Measurements from ENCODE around the gene EXOSC5. TPM values are rescaled to one million over a fixed set of nuclear protein-coding genes. Genes with fewer than 3 reads are reported as not detected.
A peak's percentile ranks its signal among the peaks of the same experiment; 100 is the strongest.
"Not testable (repeated sequence)": the region's sequence is repeated elsewhere in the genome, so short reads cannot be mapped to it uniquely, and the experiment has no call there.

EXOSC5 gene
- polyA plus RNA-seq, 3 donors, result 18.0 to 21.0 (median 20.0) TPM

DNA sequence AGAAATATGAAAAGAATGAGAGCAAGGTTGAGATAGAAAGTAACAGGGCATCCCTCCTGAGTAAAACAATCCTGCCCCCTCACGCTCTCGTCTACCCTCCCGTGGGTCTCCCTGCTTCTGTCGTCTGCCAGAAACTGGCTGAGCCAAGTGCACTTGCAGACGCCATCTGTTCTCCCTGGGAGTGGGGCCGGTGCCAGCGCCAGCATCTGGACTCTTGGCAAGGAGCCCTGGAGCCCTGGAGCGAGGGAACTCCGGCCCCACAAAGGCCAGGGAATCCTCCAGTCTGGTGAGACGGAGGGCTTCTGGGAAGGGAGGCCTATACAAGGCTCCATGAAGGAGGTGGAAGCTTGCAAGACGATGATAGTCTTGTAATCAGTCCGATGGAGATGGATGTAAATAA lies 23.2 kb downstream of the EXOSC5 start:
- DNase-seq, result no peak

DNA sequence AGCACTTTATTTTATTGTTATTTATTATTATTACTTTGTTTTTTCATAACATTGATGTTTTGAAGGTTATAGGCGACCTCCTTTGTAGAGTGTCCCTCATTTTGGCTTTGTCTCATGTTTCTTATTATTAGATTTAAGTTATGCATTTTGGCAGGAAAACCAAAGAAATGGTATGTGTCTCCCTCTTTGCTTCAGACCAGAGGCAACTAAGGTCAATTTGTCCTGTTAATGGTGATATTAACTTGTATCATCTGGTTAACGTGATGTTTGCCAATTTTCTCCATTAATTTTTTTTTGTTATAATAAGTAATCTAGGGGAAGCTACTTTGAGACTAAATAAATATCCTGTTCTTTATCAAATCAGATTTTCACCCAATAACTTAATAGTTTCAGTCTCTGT lies 24.7 kb downstream of the EXOSC5 start:
- no peak for DNase-seq

DNA sequence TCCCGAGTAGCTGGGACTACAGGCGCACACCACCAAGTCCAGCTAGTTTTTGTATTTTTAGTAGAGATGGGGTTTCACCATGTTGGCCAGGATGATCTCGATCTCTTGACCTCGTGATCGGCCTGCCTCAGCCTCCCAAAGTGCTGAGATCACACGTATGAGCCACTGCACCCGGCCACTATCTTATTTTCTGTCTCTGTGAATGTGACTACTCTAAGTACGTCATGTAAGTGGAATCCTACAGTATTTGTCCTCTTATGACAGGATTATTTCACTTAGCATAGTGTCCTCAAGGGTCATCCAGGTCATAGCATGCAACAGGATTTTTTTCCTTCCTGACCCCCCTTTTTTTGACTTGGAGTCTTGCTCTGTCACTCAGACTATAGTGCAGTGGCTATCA lies 25.6 kb downstream of the EXOSC5 start:
- DNase-seq, result no peak

DNA sequence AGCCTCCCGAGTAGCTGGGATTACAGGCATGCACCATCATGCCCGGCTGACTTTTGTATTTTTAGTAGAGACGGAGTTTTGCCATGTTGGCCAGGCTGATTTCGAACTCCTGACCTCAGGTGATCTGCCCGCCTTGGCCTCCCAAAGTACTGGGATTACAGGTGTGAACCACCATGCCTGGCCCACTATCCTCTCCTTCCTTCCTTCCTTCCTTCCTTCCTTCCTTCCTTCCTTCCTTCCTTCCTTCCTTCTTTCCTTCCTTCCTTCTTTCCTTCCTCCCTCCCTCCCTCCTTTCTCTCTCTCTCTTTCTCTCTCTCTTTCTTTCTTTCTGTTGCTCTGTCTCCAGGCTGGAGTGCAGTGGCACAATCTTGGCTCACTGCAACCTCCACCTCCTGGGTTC lies 26.0 kb downstream of the EXOSC5 start:
- DNase-seq, result not testable (repeated sequence)

DNA sequence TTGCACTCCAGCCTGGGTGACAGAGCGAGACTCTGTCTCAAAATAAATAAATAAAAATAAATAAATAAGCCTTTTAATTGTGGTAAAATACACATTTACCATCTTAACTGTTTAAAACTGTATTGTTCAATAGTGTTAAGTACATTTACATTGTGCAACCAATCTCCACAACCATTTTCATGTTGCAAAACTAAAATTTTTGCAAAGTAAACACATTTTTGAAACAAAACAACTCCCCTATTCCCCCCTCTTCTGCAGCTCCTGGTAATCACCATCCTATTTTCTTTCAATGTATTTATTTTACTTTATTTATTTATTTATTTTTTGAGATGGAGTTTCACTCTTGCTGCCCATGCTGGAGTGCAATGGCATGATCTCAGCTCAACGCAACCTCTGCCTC lies 27.4 kb downstream of the EXOSC5 start:
- DNase-seq, result no peak

DNA sequence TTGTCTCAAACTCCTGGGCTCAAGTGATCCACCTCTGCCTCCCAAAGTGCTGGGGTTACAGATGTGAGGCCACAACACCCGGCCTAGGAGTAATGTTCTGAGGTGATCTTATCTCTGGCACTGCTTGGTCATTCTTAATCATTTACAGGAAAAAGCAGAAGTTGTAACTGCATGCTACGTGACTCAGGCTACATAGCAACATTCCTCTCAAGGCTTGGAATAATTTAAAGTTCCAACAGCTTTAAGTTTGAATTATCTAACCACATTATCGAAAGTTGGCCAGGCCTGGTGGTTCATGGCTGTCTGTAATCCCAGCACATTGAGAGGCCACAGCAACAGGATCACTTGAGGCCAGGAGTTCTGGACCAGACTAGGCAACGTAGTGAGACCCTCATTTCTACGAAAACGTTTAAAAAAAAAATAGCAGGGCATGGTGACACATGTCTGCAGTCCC lies 29.3 kb downstream of the EXOSC5 start:
- no peak for DNase-seq

DNA sequence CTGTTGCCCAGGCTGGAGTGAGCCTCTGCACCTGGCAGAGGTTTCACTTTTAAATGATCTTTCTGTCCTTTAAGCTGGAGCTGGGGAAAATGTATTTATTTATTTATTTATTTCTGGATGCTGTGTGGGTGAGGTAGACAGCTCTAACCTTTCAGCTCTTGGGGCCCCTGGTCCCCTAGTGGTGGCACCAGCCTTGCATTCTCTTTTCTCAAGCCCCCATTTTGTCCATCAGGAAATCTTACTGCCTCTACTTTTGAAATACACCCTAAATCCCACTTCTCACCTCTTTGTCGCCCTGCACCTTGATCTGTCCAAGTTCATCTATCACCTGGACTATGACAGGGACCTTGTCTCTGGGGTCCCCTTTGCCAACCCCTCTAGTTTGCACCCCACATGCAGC lies 31.1 kb downstream of the EXOSC5 start:
- no peak for DNase-seq

DNA sequence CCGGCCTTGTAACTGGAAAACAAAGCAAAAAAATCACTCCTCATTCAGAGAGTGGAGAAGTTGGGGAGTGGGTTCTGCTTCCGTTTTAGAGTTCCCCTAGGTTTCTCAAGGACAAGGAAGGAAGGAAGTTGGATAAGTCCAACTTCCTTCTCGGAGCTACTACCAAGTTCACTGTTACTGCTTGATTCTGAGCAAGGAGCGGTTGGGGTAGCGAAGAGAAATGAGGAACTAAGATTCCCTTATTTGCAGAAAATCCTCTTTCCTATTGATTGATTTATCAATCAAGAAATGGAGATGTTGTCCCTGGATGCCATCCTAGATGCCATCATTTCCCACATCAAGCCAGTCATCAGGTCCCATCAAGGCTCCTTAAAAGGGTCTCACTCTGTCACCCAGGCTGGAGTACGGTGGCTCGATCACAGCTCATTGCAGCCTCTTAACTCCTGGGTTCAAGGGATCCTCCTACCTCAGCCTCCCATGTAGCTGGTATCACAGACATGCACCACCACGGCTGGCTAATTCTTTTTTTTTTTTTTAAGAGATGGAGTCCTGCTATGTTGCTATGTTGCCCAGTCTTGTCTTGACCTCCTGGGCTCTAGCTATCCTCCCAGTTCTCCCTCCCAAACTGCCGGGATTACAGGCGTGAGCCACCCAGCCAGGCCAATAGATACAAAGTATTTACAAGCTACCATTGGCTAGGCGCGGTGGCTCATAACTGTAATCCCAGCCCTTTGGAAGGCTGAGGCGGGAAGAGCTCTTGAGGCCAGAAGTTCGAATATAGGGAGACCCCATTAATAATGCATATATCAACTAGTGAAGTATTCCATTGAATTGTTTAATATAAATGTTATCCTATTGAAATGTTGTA lies 32.4 kb downstream of the EXOSC5 start:
- no peak for DNase-seq

DNA sequence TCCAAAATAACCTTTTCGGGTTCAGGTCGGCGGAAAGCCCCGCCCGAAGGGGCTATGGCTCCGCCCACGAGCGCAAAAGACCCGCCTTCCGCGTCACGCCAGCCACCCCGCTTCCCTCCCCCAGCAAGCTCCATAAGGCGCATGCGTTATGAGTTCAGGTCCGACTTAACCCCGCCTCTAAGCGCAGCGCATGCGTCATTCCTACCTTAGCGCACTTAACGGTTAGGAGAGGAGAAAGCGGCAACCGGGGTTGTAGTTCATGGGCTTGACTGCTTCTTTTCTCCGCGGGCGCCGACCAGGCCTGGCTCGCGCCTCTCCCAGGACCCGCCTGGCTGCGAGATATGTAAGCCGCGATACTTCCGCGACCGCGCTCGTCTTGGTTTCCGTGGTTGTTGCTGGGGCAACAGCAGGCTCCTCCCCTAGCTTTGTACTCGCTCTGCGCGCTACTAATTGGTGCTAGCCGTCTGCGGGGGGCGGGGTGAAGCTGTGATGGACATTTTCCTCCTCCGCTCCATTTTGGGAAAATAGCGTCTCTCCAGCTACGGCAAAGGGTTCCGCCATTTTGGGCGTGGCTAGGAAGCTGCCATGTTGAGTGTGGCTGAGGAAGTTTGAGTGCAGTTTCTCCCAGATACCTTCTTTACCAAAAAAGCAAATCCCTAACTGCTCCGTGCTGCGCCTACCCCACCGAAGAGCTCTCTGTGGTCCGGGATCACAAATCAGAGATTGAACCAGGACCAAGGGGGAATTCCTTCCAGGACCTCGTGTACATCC lies 33.2 kb downstream of the EXOSC5 start, which contains the start of gene B9D2:
Gene B9D2, minus strand, starts transcription at position 397 of the 771 bp plus-strand sequence. CDS start 630 bp downstream, outside the sequence.
- peak; percentile 99 for DNase-seq

DNA sequence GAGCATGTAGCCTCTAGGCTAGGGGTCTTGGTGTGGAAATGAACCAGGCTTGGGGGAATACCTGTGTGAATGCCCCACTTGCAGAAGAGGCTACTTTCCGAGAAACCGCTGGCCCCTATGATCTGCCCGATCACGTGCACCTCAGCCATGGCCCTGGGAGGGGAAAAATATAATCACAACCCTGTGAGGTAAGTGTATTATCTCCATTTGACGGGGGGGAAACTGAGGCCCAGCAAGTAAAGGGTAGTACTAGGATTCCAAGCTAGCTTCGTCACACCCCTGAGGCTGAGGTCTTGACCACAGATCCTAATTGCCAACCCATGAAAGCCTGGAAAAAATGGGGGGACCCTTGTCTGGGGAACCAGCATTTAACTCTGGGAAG lies 33.8 kb downstream of the EXOSC5 start:
- no peak for DNase-seq

DNA sequence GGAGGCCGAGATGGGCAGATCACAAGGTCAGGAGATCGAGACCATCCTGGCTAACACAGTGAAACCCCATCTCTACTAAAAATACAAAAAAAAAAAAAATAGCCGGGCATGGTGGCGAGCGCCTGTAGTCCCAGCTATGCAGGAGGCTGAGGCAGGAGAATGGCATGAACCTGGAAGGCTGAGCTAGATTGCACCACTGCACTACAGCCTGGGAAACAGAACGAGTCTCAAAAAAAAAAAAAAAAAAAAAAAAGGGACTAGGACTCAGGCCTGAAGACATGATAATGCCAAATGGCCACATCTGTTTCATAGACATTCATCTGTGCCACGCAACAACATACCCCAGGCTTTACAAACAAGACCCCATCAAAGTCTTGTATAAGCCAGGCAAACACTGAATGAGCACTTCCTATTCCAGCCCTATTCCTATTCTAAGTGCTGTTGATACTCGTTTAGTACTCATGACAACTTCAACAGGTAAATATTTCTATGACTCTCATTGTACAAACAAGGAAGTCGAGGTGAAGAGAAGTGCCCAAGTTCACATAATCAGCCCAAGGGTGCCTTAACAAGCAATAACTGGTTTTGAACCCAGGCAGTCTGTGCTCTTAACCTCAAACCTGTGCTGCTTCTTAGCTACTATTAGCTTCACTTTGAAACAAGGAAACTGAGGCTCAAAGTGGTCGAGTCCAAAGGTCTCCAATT lies 34.9 kb downstream of the EXOSC5 start:
- no peak for DNase-seq

DNA sequence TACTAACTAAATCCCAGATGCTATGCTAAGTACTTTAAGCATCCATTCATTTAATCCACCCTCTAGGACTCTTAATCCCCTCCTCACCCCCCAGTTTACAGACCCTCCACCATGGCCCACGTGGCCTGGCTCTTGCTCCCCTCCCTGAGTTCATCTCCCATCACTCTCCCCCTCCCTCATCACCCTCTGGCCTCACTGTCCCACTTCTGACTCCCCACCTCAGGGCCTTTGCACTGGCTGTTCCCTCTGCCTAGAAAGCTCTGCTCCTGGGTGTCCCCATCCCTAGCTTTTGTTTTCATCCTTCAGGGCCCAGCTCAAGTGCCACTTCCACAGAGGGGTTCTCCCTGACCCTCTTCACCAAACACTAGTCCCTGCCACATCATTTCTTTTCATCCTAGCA lies 37.4 kb downstream of the EXOSC5 start:
- no peak for DNase-seq

DNA sequence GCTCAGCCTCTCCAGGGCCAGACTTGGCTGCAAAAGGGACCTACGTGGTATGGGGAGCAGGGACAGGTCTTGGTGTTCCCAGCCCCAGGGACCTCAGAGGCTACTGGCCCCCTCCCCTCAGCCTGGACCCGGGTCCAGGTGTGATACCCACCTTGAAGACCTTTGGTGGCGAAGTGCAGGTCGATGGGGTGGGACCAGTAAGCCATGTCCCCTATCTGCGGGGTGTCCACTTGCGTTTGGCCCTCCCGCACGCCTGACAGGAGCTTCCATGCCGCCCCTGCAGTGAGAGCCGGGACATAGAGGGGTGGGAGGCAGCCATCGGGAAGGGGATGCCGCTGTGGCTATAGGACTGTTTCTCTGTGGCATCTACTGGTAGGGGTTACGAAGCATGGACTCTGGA lies 39.4 kb downstream of the EXOSC5 start:
- no peak for DNase-seq

DNA sequence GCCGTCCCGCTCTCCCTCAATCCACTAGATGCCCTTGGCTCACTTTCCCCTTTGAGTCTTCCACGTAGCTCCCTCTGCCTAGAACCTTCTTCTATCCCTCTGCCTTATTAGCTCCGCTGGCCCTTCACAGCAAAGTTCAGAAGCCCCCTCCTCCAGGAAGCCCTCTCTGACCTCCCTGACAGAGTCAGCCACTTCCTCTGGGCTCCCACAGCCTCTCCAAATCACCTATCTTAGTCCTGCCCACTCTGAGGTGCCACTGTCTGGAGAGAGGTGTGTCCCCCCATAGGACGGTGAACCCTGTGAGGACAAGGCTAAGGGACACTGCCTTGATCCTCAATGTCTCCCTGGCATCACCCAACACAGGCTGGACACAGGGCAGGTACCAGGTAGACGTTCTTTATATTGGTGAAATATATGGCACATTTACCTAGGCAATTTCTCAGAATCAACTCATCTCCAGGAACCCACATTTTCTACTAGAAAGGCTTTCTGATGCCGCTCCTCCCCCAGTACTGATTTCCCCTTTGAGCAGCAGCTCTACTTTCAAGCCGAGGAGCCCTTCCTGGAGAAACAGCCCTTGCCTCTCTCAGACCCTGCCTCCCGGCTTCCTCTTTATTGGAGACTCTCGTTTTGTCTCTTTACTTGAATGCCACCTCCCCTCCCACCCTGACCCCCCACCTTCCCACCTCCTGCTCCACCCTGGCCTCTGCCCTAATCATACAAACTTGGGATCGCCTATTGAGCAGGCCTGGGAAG lies 40.0 kb downstream of the EXOSC5 start:
- DNase-seq, result no peak

DNA sequence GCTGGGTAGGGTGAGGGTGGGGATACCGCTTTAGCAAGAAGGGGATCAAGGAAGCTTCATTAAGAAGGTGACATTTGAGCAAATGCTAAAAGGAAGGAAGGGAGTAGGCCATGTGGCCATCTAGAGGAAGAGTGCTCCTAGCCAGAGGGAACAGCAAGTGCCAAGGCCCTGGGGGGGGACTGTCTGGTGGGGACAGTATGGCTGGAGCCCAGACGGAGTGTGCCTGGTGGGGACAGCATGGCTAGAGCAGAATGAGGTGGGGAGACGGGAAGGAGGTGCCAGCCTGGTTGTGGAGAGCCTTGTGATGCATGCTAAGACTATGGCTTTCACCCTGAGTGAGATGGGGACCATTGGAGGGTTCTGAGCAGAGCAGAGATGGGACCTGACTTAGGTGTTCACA lies 41.4 kb downstream of the EXOSC5 start:
- no peak for DNase-seq

DNA sequence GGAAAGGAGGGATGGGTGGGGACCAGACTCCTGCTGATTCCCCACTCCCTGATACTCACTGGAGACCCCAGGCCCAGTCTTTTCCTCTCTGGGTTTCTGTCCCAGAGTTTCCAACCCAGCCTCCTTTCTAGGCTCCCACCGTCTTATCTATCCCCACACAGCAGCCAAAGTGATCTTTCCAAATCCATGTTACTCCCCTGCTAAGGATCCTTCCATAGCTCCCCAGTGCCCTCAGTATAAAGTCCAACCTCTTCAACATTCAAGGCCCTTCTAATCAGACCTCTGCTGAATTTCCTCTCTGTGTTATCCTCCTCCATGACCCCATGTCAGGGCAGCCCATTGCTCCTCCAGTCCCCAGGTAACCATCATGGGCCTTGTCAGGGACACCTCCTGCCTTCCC lies 42.1 kb downstream of the EXOSC5 start:
- no peak for DNase-seq

DNA sequence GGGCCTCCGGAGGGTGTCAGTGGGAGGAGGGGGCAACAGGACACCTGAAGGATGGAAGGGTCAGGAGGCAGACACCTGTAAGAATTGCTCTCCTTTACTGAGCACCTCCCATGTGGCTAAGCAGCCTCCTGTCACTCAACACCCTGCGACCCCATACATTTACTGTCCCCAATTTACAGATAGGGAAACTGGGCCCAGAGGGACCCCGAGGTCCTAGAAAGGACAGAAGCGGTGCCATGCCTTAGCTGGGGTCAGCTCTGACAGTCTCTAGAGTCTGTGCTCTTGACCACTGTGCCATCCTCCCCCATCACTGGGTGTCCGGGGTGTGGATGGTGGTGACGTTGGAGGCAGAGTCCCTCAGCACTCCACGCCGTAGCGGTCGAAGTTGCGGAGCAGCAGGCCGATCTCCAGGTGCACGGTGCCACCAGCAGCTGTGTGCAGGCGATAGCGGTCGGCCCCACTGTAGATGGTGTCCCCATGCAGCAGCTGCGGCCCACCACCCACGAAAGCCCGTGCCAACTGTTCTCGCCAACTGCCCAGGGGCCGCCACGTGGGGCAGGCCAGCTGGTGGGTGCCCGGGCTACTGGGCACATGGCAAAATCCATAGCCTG lies 42.7 kb downstream of the EXOSC5 start:
- no peak for DNase-seq

DNA sequence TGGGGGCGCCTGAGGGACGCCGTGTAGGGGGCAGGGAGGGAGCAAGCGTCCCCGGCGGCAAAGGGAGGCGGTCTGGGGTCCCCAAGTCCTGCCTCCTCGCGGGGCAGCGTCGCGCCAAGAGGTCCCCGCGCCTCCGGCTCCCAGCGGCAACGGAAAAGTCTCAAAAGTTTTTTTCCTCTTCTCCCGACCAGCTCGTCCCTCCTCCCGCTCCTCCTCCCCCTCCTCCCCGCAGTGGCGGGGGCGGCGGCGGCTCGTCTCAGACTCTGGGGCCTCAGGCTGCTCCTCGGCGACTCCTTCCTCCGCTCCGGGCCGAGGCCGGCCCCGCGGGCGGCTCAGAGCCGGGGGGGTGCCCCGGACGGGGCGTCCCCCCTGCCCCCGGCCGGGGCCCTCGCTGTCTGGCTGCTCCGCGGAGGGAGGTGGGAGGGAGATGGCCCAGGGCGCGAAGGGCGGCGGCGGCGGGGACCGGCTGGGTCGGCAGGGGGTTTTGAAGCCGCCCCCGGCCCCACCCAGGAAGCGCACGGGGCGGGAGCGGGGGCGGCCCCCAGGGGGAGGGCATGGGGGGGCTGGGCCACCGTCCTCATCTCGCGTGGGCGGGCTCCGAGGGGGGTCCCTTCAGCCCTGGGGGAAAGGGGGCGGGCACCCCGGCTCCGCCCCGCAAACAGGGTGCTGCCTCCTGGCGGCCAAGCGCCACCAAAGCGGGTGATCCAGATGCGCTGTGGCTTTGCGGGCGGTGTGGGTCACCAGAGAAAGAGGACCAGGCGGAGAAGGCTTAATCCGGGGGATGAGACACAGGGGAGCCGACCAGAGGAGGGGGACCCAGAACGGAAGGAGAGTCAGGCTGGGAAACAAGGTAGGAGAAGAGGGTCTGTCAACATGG lies 43.5 kb downstream of the EXOSC5 start, which contains the start of gene TGFB1:
Gene TGFB1, minus strand, starts transcription at position 457 of the 877 bp plus-strand sequence. CDS start 878 bp downstream, outside the sequence.
- DNase-seq, result no peak

DNA sequence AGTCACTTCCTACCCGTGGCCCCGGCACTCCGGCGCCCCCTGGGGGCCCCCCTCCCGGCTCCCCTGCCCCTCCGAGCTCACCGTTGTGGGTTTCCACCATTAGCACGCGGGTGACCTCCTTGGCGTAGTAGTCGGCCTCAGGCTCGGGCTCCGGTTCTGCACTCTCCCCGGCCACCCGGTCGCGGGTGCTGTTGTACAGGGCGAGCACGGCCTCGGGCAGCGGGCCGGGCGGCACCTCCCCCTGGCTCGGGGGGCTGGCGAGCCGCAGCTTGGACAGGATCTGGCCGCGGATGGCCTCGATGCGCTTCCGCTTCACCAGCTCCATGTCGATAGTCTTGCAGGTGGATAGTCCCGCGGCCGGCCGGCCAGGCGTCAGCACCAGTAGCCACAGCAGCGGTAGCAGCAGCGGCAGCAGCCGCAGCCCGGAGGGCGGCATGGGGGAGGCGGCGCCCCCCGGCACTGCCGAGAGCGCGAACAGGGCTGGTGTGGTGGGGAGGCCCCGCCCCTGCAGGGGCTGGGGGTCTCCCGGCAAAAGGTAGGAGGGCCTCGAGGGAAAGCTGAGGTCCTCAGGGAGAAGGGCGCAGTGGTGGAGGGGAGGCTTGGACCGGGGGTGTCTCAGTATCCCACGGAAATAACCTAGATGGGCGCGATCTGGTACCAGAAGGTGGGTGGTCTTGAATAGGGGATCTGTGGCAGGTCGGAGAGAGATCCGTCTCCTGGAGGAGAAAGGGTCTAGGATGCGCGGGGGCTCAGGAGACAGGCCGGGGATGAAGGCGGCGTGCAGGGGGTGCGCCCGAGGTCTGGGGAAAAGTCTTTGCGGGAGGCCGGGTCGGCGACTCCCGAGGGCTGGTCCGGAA lies 44.3 kb downstream of the EXOSC5 start:
- no peak for DNase-seq

Data from renal pelvis (tissue), 4 donors.